GM23248 (cell line): Measurements from ENCODE around the gene BPGM. TPM values are rescaled to one million over a fixed set of nuclear protein-coding genes. Genes with fewer than 3 reads are reported as not detected.
"Not testable (repeated sequence)": the region's sequence is repeated elsewhere in the genome, so short reads cannot be mapped to it uniquely, and the experiment has no call there.

Experiments
- DNase-seq: peaks from one replicate; pipeline ENCODE4 v3.0.0-alpha.2; 2015
- H2AFZ ChIP-seq: fragments of 200-600 bp; sonication (generic); 2 replicates; pipeline ENCODE4 v1.6.1; 2016; ENCODE audit warnings: antibody characterized with exemption
- H3F3A ChIP-seq: fragments of 200-600 bp; sonication (generic); 2 replicates; pipeline ENCODE4 v1.6.1; 2016; ENCODE audit warnings: mild to moderate bottlenecking, antibody characterized with exemption, mixed run types; ENCODE audit not compliant: insufficient read depth
- H3K27ac ChIP-seq: fragments of 200-600 bp; sonication (generic); 2 replicates; pipeline ENCODE4 v1.5.1; 2016; ENCODE audit warnings: mild to moderate bottlenecking
- H3K27me3 ChIP-seq: fragments of 200-600 bp; sonication (generic); replicated peaks from 2 replicates; pipeline ENCODE4 v1.6.1; 2016; ENCODE audit warnings: mild to moderate bottlenecking; ENCODE audit not compliant: insufficient read depth
- H3K36me3 ChIP-seq: fragments of 200-600 bp; sonication (generic); 2 replicates; pipeline ENCODE4 v1.6.1; 2016; ENCODE audit warnings: low read depth, mild to moderate bottlenecking
- H3K4me1 ChIP-seq: fragments of 200-600 bp; sonication (generic); 2 replicates; pipeline ENCODE4 v1.6.1; 2016; ENCODE audit warnings: mild to moderate bottlenecking; ENCODE audit not compliant: insufficient read depth
- H3K4me2 ChIP-seq: fragments of 200-600 bp; sonication (generic); one replicate; pipeline ENCODE4 v1.6.1; 2016; ENCODE audit warnings: mild to moderate bottlenecking; ENCODE audit not compliant: unreplicated experiment
- H3K4me3 ChIP-seq: fragments of 200-600 bp; sonication (generic); 2 replicates; pipeline ENCODE4 v1.5.1; 2016; ENCODE audit warnings: mild to moderate bottlenecking
- H3K79me2 ChIP-seq: fragments of 200-600 bp; sonication (generic); 2 replicates; pipeline ENCODE4 v1.6.1; 2016; ENCODE audit warnings: mild to moderate bottlenecking; ENCODE audit not compliant: insufficient read depth
- H3K9ac ChIP-seq: fragments of 200-600 bp; sonication (generic); 2 replicates; pipeline ENCODE4 v1.6.1; 2016; ENCODE audit warnings: mild to moderate bottlenecking
- H3K9me2 ChIP-seq: fragments of 200-600 bp; sonication (generic); 2 replicates; pipeline ENCODE4 v1.6.1; 2016; ENCODE audit warnings: mixed run types, mild to moderate bottlenecking, moderate library complexity; ENCODE audit not compliant: insufficient read depth
- H3K9me3 ChIP-seq: fragments of 200-600 bp; sonication (generic); one replicate; pipeline ENCODE4 v1.6.1; 2017; ENCODE audit warnings: low read depth
- H4K20me1 ChIP-seq: fragments of 200-600 bp; sonication (generic); 2 replicates; pipeline ENCODE4 v1.6.0; 2016; ENCODE audit not compliant: insufficient read depth
- EZH2 ChIP-seq: fragments of 200-600 bp; sonication (generic); IDR thresholded peaks from 2 replicates; pipeline ENCODE4 v1.6.1; 2018; ENCODE audit warnings: antibody characterized with exemption, mild to moderate bottlenecking; ENCODE audit not compliant: insufficient read depth, poor library complexity, severe bottlenecking
- EZH2phosphoT487 ChIP-seq: fragments of 200-600 bp; sonication (generic); IDR thresholded peaks from 2 replicates; pipeline ENCODE4 v1.6.1; 2018; ENCODE audit warnings: antibody characterized with exemption, moderate library complexity, mild to moderate bottlenecking, low read depth; ENCODE audit not compliant: insufficient read depth
- WGBS, 2 experiments: methylation state at CpG; one replicate each; pipeline ENCODE4 v1.1.6; 2015 to 2017; ENCODE audit warnings: low lambda C conversion rate in 2 of 2, low coverage in 1 of 2; ENCODE audit errors: missing lambda C conversion rate in 2 of 2; 5-methylcytosine and 5-hydroxymethylcytosine counted together
- in situ Hi-C: fragments of 300-500 bp; cut with MboI; formaldehyde crosslinking; loops from 2 replicates; pipeline ENCODE4 v1.15.0; 2020
- polyA plus RNA-seq: library from polyadenylated mRNA; unstranded; fragments of >200 nt; fragmentation: Nextera tagmentation; extraction: Ambion mirVana; gene quantifications from 2 replicates; pipeline ENCODE4 v1.2.1, GENCODE V29; 2016
- total RNA-seq: library from RNA; depleted of rRNA; stranded (reverse); fragments of >200 nt; shearing (Covaris generic); gene quantifications from 2 replicates; pipeline ENCODE4 v1.2.3, GENCODE V29; 2014

The BPGM gene
- total and polyA plus RNA-seq, 2 experiments from 2014 or later: 37.4 to 41.3 TPM

GRCh38 chr7:134684165-134684564 is 37.5 kb downstream of the BPGM start:
- Histone ChIP-seq H3K27ac (no peak overlapping the region), H3K36me3 (peaks cover 6% of the 10 kb centered on the region; the same call in 1 of the 2 replicates), H3F3A (no peaks in the 10 kb centered on the region), H3K27me3 (no peaks in the 10 kb centered on the region), H3K9me2 (no peaks in the 10 kb centered on the region), H3K79me2 (no peaks in the 10 kb centered on the region), H3K9ac (no peak overlapping the region), H3K4me3 (no peak overlapping the region), H4K20me1 (no peaks in the 10 kb centered on the region), H2AFZ (no peak overlapping the region), H3K4me2 (no peak overlapping the region), H3K9me3 (no peaks in the 10 kb centered on the region), H3K4me1 (peaks cover 9% of the 10 kb centered on the region; the same call in 1 of the 2 replicates)
- peak; percentile 36 for DNase-seq
- in situ Hi-C loops: loop anchor here (10.0 to 25.0 kb wide), 2 partner anchors 278 to 591 kb away; no protein-coding TSS in a partner anchor
- TF ChIP-seq EZH2: no peak
- no peak for TF ChIP-seq EZH2phosphoT487
- WGBS, 2 experiments: 93 to 94% methylated on average over 3 of the region's 3 CpGs

- DNase-seq: peak; percentile 28
- TF ChIP-seq EZH2 (no peak), EZH2phosphoT487 (no peak)
- Histone ChIP-seq H2AFZ (no peak overlapping the region), H3K9me3 (no peaks in the 10 kb centered on the region), H3K4me2 (no peak overlapping the region), H3K27me3 (no peaks in the 10 kb centered on the region), H4K20me1 (no peaks in the 10 kb centered on the region), H3K9ac (no peak overlapping the region), H3K79me2 (no peaks in the 10 kb centered on the region), H3K36me3 (no peaks in the 10 kb centered on the region), H3F3A (peaks cover 2% of the 10 kb centered on the region; the same call in 1 of the 2 replicates), H3K27ac (no peak overlapping the region), H3K4me3 (no peak overlapping the region), H3K9me2 (no peaks in the 10 kb centered on the region), H3K4me1 (peaks cover 19% of the 10 kb centered on the region)
- in situ Hi-C loops: loop anchor here (10.0 to 25.0 kb wide), 2 partner anchors 277 to 590 kb away; no protein-coding TSS in a partner anchor
- WGBS, 2 experiments: 73 to 74% methylated on average over 2 of the region's 2 CpGs
These were observed 38.6 kb downstream of the BPGM start for GRCh38 chr7:134685250-134685649.

GRCh38 chr7:134686786-134687185 is 40.1 kb downstream of the BPGM start:
- H4K20me1 ChIP-seq: no peaks in the 10 kb centered on the region
- H3K4me2 ChIP-seq: peak overlapping the region; percentile 52
- no peak overlapping the region for H3K9ac ChIP-seq
- no peaks in the 10 kb centered on the region for H3K27me3 ChIP-seq
- H3K4me3 ChIP-seq: 0 out of 2 replicates have a peak overlapping the region, but pooled peaks have one; percentile 17
- in situ Hi-C loops: loop anchor here (10.0 to 25.0 kb wide), 2 partner anchors 276 to 588 kb away; no protein-coding TSS in a partner anchor
- H2AFZ ChIP-seq: peak overlapping the region; percentile 55
- H3K9me3 ChIP-seq: no peaks in the 10 kb centered on the region
- 13% methylated on average over 6 of the region's 6 CpGs for WGBS, 2 experiments
- H3K9me2 ChIP-seq: no peaks in the 10 kb centered on the region
- H3F3A ChIP-seq: peaks cover 17% of the 10 kb centered on the region; the same call in 1 of the 2 replicates
- peaks cover 34% of the 10 kb centered on the region for H3K4me1 ChIP-seq
- no peak for TF ChIP-seq EZH2phosphoT487
- no peak for TF ChIP-seq EZH2
- H3K27ac ChIP-seq: no peak overlapping the region
- H3K36me3 ChIP-seq: no peaks in the 10 kb centered on the region
- no peaks in the 10 kb centered on the region for H3K79me2 ChIP-seq
- peak; percentile 66 for DNase-seq

DNA sequence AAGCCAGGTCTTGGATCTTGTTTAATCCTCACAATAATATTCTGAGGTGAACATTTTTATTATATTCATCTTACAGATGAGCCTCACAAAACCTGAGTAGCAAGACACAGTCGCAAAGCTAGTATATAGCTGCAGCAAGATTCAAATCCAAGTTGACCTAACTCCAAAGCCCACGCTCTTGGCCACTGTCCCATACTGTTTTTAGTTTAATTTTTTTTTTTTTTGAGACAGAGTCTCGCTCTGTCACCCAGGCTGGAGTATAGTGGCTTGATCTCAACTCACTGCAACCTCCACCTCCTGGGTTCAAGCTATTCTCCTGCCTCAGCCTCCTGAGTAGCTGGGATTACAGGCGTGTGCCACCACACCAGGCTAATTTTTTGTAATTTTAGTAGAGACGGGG is 42.9 kb downstream of the BPGM start:
- H3K27me3 ChIP-seq, H3K9me3 ChIP-seq, H3K36me3 ChIP-seq, H3K9me2 ChIP-seq, DNase-seq, H4K20me1 ChIP-seq, H3K79me2 ChIP-seq: not testable (repeated sequence)
- H3K4me3 ChIP-seq: peak overlapping the region; percentile 43
- WGBS, 2 experiments: 58 to 63% methylated on average over 5 of the region's 5 CpGs
- H3K4me2 ChIP-seq: peak overlapping the region; percentile 59
- peaks cover 37% of the 10 kb centered on the region for H3F3A ChIP-seq
- in situ Hi-C loops: loop anchor here (10.0 to 25.0 kb wide), 2 partner anchors 273 to 585 kb away; no protein-coding TSS in a partner anchor
- peak overlapping the region; percentile 62 for H2AFZ ChIP-seq
- peak overlapping the region; percentile 52 for H3K9ac ChIP-seq
- H3K27ac ChIP-seq: peak overlapping the region; percentile 86
- H3K4me1 ChIP-seq: peaks cover 60% of the 10 kb centered on the region

DNA sequence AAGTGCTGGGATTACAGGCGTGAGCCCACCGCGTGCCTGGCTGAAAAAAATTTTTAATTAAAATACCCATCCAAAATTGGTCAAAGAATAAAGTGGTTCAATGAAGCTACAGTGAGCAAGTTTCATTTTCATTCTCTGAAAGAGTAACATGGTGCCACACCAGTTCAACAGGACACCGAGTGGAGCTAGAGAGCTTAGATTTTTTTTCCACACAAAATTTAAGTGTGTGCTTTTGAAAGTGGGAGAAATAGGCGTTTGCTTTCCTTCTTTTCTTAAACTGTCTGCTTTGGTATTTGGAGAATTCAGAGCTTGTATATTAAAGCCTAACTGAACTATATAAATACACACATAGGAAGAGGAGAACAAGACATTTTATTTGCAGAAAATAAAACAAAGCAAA is 43.4 kb downstream of the BPGM start:
- 16 to 28% methylated on average over 5 of the region's 5 CpGs for WGBS, 2 experiments
- no peak for TF ChIP-seq EZH2
- no peak for TF ChIP-seq EZH2phosphoT487
- in situ Hi-C loops: loop anchor here (25.0 kb wide), 1 partner anchor 272 kb away; no protein-coding TSS in a partner anchor
- H3K4me3 ChIP-seq: peak overlapping the region; percentile 43
- no peaks in the 10 kb centered on the region for H3K9me3 ChIP-seq
- H3K4me1 ChIP-seq: peaks cover 65% of the 10 kb centered on the region
- H3K36me3 ChIP-seq: no peaks in the 10 kb centered on the region
- peak overlapping the region; percentile 52 for H3K9ac ChIP-seq
- DNase-seq: peak; percentile 83
- H3F3A ChIP-seq: peaks cover 41% of the 10 kb centered on the region
- no peaks in the 10 kb centered on the region for H3K79me2 ChIP-seq
- no peaks in the 10 kb centered on the region for H3K9me2 ChIP-seq
- no peaks in the 10 kb centered on the region for H3K27me3 ChIP-seq
- H4K20me1 ChIP-seq: no peaks in the 10 kb centered on the region
- peak overlapping the region; percentile 59 for H3K4me2 ChIP-seq
- peak overlapping the region; percentile 86 for H3K27ac ChIP-seq
- H2AFZ ChIP-seq: peak overlapping the region; percentile 62
